CD14-positive monocyte (primary cell): ENCODE results near the gene POU6F2. TPM values are rescaled to one million over a fixed set of nuclear protein-coding genes. Genes with fewer than 3 reads are reported as not detected.

Experiments used
- DNase-seq, 3 donors: peaks; one replicate each; pipeline ENCODE4 v3.0.0-alpha.2; 2011 to 2022
- H2AFZ ChIP-seq: 2 replicates; pipeline ENCODE4 v1.6.0; 2012; ENCODE audit warnings: mild to moderate bottlenecking, low read depth, low read length, inconsistent platforms; ENCODE audit not compliant: insufficient read depth, poor library complexity, severe bottlenecking
- H3K27ac ChIP-seq, 2 donors: 1 replicate in 1 of 2; 2 replicates in 1 of 2; pipeline ENCODE4 v1.5.1; 2012 to 2013; ENCODE audit warnings: low read length in 2 of 2, control low read depth in 1 of 2, inconsistent platforms in 1 of 2, low read depth in 1 of 2, mild to moderate bottlenecking in 1 of 2
- H3K27me3 ChIP-seq, 2 donors: one replicate each; pipeline versions ENCODE4 v1.6.0 to v1.6.1; 2011 to 2013; ENCODE audit warnings: low read length in 2 of 2; ENCODE audit not compliant: control insufficient read depth in 2 of 2, insufficient read depth in 2 of 2
- H3K36me3 ChIP-seq, 2 donors: replicated peaks in 1 of 2; 1 replicate in 1 of 2; 2 replicates in 1 of 2; pipeline versions ENCODE4 v1.5.1 to v1.6.1; 2012 to 2013; ENCODE audit warnings: low read length in 2 of 2, control low read depth in 1 of 2, inconsistent platforms in 1 of 2, mild to moderate bottlenecking in 1 of 2; ENCODE audit not compliant: insufficient read depth in 2 of 2, control insufficient read depth in 1 of 2
- H3K4me1 ChIP-seq, 2 donors: 1 replicate in 1 of 2; 2 replicates in 1 of 2; pipeline versions ENCODE4 v1.5.1 to v1.6.1; 2012 to 2013; ENCODE audit warnings: low read length in 2 of 2, control low read depth in 1 of 2, inconsistent platforms in 1 of 2, mild to moderate bottlenecking in 1 of 2, moderate library complexity in 1 of 2; ENCODE audit not compliant: insufficient read depth in 2 of 2, control insufficient read depth in 1 of 2
- H3K4me2 ChIP-seq: replicated peaks from 2 replicates; pipeline ENCODE3; 2012; ENCODE audit warnings: low read length, moderate library complexity, mild to moderate bottlenecking; ENCODE audit not compliant: poor library complexity, severe bottlenecking; ENCODE audit errors: extremely low read depth
- H3K4me3 ChIP-seq, 3 experiments: fragments of 200-600 bp in 1 of 3; sonication (generic) in 1 of 3; replicated peaks in 1 of 3; 1 replicate in 2 of 3; 2 replicates in 1 of 3; pipeline ENCODE4 v1.5.1; 2011 to 2013; ENCODE audit warnings: low read length in 3 of 3, mild to moderate bottlenecking in 3 of 3, control low read depth in 2 of 3, low read depth in 2 of 3, inconsistent platforms in 1 of 3, moderate library complexity in 1 of 3
- H3K79me2 ChIP-seq: 2 replicates; pipeline ENCODE4 v1.6.0; 2012; ENCODE audit warnings: mild to moderate bottlenecking, control low read depth, inconsistent platforms, low read length, moderate library complexity; ENCODE audit not compliant: insufficient read depth
- H3K9ac ChIP-seq: 2 replicates; pipeline ENCODE4 v1.6.0; 2017; ENCODE audit warnings: low read length, mild to moderate bottlenecking; ENCODE audit not compliant: insufficient read depth, poor library complexity, severe bottlenecking
- H3K9me3 ChIP-seq, 2 donors: replicated peaks in 1 of 2; 1 replicate in 1 of 2; 2 replicates in 1 of 2; pipeline versions ENCODE4 v1.5.1 to v1.6.1; 2012 to 2013; ENCODE audit warnings: low read length in 2 of 2, control low read depth in 1 of 2; ENCODE audit not compliant: control insufficient read depth in 1 of 2, insufficient read depth in 1 of 2
- H4K20me1 ChIP-seq: 2 replicates; pipeline ENCODE4 v1.6.0; 2012; ENCODE audit warnings: mild to moderate bottlenecking, low read length, control low read depth, moderate library complexity; ENCODE audit not compliant: insufficient read depth
- H3K27ac Mint-ChIP-seq, 7 donors: one replicate each; pipeline ENCODE4 v1.8.0; 2020; ENCODE audit warnings: mild to moderate bottlenecking in 7 of 7, mixed read lengths in 7 of 7, moderate library complexity in 6 of 7, inconsistent platforms in 2 of 7
- H3K27me3 Mint-ChIP-seq, 3 donors: one replicate each; pipeline ENCODE4 v1.8.0; 2021 to 2022; ENCODE audit warnings: low read depth in 3 of 3, mild to moderate bottlenecking in 3 of 3, mixed read lengths in 3 of 3, moderate library complexity in 3 of 3, inconsistent platforms in 1 of 3
- H3K36me3 Mint-ChIP-seq, 2 donors: one replicate each; pipeline ENCODE4 v1.8.0; 2020; ENCODE audit warnings: mixed read lengths in 2 of 2, inconsistent platforms in 1 of 2, mild to moderate bottlenecking in 1 of 2
- H3K4me1 Mint-ChIP-seq: one replicate; pipeline ENCODE4 v1.8.0; 2020; ENCODE audit warnings: mild to moderate bottlenecking, mixed read lengths
- H3K4me3 Mint-ChIP-seq, 2 donors: one replicate each; pipeline ENCODE4 v1.8.0; 2020; ENCODE audit warnings: mild to moderate bottlenecking in 2 of 2, mixed read lengths in 2 of 2, moderate library complexity in 1 of 2
- H3K9me3 Mint-ChIP-seq, 7 donors: one replicate each; pipeline ENCODE4 v1.8.0; 2020 to 2022; ENCODE audit warnings: mixed read lengths in 7 of 7, mild to moderate bottlenecking in 6 of 7, moderate library complexity in 6 of 7, inconsistent platforms in 2 of 7
- CTCF ChIP-seq: fragments of 200-600 bp; IDR thresholded peaks from one replicate; pipeline ENCODE4 v1.8.0; 2022; ENCODE audit warnings: antibody characterized with exemption, mild to moderate bottlenecking
- WGBS: methylation state at CpG from one replicate; pipeline ENCODE4 v1.1.5; 2013; ENCODE audit warnings: missing lambda C conversion rate; ENCODE audit not compliant: insufficient coverage; 5-methylcytosine and 5-hydroxymethylcytosine counted together
- intact Hi-C, 2 donors: fragments of 100-400 bp; cut with micrococcal nuclease; formaldehyde crosslinking; loops; one replicate each; pipeline versions ENCODE4 v1.15.0 to v1.15.1; 2023
- polyA plus RNA-seq, 3 donors: library from polyadenylated mRNA; depleted of rRNA in 1 of 3; unstranded in 2 of 3; stranded (reverse) in 1 of 3; fragments of 300-500 nt in 2 of 3; fragments of >200 nt in 1 of 3; fragmentation: Illumina TruSeq in 2 of 3; gene quantifications; 1 replicate in 2 of 3; 2 replicates in 1 of 3; pipeline ENCODE4 v1.2.3, GENCODE V29; 2012 to 2021

Gene POU6F2
- polyA plus RNA-seq, 3 donors, result not detected

GRCh38 chr7:39153113-39153512, 175.4 kb downstream of the POU6F2 start:
- H3K36me3 ChIP-seq, result no peaks in the 10 kb centered on the region
- no peak overlapping the region for H3K9ac ChIP-seq
- WGBS, result no CpG with 5 or more reads among the region's 5 CpGs
- H4K20me1 ChIP-seq, result no peaks in the 10 kb centered on the region
- Mint-ChIP-seq H3K27me3 (peaks cover 0 to 1% (median 1%) of the 10 kb centered on the region in 3 donors), H3K9me3 (peaks cover 0 to 5% (median 0%) of the 10 kb centered on the region in 7 donors), H3K4me3 (no peak overlapping the region), H3K36me3 (no peaks in the 10 kb centered on the region), H3K4me1 (no peaks in the 10 kb centered on the region), H3K27ac (no peak overlapping the region)
- no peak overlapping the region for H2AFZ ChIP-seq
- no peak for DNase-seq
- no peak for TF ChIP-seq CTCF
- no peaks in the 10 kb centered on the region for H3K79me2 ChIP-seq
- intact Hi-C loops, result no loop called here
- no peak overlapping the region for H3K27ac ChIP-seq
- H3K4me3 ChIP-seq, result no peak overlapping the region
- H3K4me2 ChIP-seq, result no peak overlapping the region
- no peaks in the 10 kb centered on the region for H3K9me3 ChIP-seq
- no peaks in the 10 kb centered on the region for H3K27me3 ChIP-seq
- no peaks in the 10 kb centered on the region for H3K4me1 ChIP-seq

- Histone ChIP-seq H3K4me3 (no peak overlapping the region), H3K9me3 (no peaks in the 10 kb centered on the region), H3K4me2 (no peak overlapping the region), H3K27ac (no peak overlapping the region), H4K20me1 (no peaks in the 10 kb centered on the region), H3K79me2 (no peaks in the 10 kb centered on the region), H3K27me3 (no peaks in the 10 kb centered on the region), H3K9ac (no peak overlapping the region), H3K4me1 (no peaks in the 10 kb centered on the region), H2AFZ (no peak overlapping the region), H3K36me3 (no peaks in the 10 kb centered on the region)
- no peak overlapping the region for H3K4me3 Mint-ChIP-seq
- TF ChIP-seq CTCF, result no peak
- DNase-seq, result no peak
- no peaks in the 10 kb centered on the region for H3K4me1 Mint-ChIP-seq
- H3K27ac Mint-ChIP-seq, result no peak overlapping the region
- WGBS, result 80% methylated on average over 1 of the region's 5 CpGs
- H3K9me3 Mint-ChIP-seq, result peaks cover 0 to 4% (median 2%) of the 10 kb centered on the region in 7 donors
- intact Hi-C loops, result no loop called here
- H3K36me3 Mint-ChIP-seq, result no peaks in the 10 kb centered on the region
- H3K27me3 Mint-ChIP-seq, result peaks cover 0 to 1% (median 1%) of the 10 kb centered on the region in 3 donors
Measured at GRCh38 chr7:39153647-39154046, 175.9 kb downstream of the POU6F2 start.
